Cerebellar nuclear complex (tissue), 1 donor: ENCODE measurements around the gene SCML1.

Experiments used
- DNase-seq, 2 experiments: peaks; one replicate each; lab custom pipeline; 2025; lab: John Stamatoyannopoulos, UW

The SCML1 gene

DNA sequence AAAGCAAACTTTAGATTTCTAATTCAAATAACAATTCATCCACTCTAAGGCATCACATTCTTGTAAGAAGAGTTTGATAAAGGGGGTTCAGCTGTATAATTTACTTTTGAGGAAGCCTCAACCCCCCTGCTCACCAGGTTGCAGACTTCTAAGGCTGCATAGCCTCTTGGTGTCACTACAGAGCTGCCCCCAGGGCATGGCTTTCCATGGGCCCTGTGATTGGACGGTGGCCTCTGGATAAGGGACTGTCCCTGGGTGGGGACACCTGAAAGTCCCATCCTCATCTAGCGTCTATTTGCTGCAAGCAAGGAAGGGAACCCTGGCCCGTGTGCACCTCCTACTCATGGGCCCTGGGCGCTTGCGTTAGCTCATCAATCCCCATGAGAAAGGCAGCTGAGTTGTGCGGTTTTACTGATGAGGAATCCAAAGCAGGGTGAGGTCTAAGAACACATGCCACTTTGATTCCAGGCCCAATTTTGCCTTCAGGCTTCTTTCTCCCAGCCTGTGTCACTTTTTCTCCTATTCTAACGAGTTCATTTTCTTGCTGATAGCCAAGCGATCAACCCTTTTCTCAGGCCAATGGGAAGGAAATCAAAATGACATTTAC lies 51.8 kb downstream of the SCML1 start:
- DNase-seq, result no peak

DNA sequence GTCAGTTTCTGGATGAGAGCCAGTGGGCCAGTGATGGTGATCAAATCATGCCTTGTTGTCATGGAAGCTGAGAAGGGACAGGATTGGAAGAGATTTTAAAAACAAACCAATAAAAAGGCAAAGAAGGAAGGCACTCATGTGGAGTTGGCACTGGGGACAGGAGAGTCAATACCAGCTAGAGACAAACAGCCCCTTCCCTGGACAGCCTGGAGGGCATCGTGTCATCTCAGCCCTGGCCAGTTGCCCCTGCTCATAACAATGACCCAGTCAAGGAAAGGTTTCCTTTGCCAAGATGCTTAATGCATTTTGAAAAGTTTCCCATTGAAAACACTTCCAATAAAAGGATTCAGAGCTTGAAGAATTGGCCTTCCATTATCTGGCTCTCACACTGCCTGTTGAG lies 55.5 kb downstream of the SCML1 start:
- DNase-seq, result no peak

DNA sequence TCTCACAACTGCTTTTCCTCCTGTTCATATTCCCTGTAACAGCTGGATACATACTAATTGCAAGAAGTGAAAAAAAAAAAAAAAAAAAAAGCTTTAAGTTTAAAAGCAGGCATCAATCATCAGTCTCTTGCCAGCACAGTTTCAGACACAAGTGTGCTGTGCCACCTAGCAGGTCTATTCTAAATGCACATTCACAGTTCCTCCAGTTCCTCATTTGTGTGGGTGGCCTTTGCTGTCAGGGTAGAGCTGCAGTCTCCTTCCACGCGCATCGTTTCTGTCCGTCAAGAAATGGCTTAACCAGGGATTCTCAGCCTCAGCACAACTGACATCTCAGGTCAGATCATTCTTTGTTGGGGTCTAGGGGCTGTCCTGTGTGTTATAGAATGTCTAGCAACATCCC lies 61.6 kb downstream of the SCML1 start:
- DNase-seq, result no peak

DNA sequence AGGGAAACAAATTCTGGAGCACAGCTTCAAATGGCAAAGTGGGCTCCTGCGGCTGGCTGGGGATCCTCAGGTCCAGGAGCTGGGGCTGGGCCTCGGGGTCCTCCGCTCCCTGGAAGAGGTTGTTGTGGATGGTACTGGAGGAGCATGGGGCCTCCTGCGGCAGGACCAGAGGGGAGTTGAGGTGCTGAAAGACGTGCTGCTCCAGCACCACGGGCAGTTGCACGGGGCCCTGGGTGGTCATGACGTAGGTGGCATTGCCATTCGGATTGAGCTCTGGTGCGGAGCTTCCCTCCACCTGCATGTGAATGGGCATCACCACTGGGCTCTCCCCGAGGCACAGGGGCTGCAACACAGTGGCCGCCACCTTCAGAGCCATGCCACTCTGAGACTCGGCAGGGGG lies 64.1 kb downstream of the SCML1 start:
- no peak for DNase-seq

DNA sequence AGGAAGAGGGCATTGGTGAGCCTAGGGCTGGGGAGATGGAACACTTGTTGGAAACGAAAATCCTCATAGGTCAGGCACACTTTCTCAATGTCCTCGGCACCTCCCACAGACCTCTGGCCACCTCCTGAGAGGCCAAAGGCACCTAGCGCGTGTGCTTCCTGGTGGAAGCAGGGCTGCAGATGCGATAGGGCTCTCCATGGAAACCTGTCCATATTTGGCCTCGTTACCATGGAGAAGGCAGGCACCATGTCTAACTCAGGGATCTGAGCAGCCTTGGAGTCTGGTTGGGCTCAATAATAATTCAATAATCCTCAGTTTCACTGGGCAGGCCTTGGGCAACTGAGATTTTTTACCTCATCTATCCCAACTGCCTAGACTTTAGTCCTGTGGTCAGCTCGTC lies 65.5 kb downstream of the SCML1 start:
- no peak for DNase-seq

DNA sequence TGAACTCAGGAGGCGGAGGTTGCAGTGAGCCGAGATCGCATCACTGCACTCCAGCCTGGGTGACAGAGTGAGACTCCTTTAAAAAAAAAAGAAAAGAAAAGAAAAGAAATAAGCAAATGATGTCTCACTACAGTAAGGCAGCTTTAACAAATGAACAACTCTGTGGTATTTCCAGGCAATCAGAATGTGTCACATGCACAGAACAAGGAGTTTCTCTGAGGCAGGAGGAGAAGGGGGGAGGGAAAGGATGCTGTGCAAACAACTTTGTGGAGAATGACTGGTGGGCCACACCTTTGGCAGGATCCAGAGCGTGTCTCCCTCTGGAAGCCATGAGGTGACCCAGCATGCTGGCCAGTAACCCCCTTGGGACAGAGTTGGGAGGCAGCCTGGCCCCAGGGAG lies 66.2 kb downstream of the SCML1 start:
- no peak for DNase-seq
